ENCODE measurements around the gene OR6C76.
"Not testable (repeated sequence)": the region's sequence is repeated elsewhere in the genome, so short reads cannot be mapped to it uniquely, and the experiment has no call there.

Gene OR6C76

DNA sequence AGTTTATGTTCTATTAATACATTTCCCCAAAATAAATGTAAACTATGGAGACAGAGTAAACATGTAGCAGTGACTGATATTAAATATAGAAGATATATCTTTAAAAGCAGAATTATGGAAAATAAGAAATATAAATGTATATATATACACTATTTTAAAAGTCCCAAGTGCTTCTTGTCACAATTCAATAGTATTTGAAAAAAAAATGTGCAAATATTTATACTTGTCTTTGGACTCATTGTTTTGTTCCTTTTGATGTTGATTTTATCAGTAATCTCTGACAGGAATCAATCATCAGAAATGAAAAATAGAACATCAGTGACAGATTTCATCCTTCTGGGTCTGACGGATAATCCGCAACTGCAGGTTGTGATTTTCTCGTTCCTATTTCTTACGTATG is at the start of gene OR6C76:
OR6C76 (plus strand) TSS at position 301 of the 400 bp plus-strand sequence; CDS start at position 301, 0 bp downstream.
- no peak within 1 kb of the TSS for H3K4me3 ChIP-seq (ENCODE audit: control insufficient read depth, low read depth, low read length)
- no peak for DNase-seq (ENCODE audit: low read depth)
- TF ChIP-seq, protein P1, sequence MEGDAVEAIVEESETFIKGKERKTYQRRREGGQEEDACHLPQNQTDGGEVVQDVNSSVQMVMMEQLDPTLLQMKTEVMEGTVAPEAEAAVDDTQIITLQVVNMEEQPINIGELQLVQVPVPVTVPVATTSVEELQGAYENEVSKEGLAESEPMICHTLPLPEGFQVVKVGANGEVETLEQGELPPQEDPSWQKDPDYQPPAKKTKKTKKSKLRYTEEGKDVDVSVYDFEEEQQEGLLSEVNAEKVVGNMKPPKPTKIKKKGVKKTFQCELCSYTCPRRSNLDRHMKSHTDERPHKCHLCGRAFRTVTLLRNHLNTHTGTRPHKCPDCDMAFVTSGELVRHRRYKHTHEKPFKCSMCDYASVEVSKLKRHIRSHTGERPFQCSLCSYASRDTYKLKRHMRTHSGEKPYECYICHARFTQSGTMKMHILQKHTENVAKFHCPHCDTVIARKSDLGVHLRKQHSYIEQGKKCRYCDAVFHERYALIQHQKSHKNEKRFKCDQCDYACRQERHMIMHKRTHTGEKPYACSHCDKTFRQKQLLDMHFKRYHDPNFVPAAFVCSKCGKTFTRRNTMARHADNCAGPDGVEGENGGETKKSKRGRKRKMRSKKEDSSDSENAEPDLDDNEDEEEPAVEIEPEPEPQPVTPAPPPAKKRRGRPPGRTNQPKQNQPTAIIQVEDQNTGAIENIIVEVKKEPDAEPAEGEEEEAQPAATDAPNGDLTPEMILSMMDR (conservative IDR thresholded peaks at IDR 0.05; ENCODE audit: control insufficient read depth, insufficient read depth, low read depth, low read length), result no peak

- TF ChIP-seq, protein P1 (conservative IDR thresholded peaks at IDR 0.05; ENCODE audit: control insufficient read depth, insufficient read depth, low read depth, low read length), result no peak
- no peak for DNase-seq (ENCODE audit: low read depth)
- no peak overlapping the region for H3K4me3 ChIP-seq (ENCODE audit: control insufficient read depth, low read depth, low read length)
These were observed 40.2 kb upstream of the OR6C76 start for GRCh38 chr12:55385891-55386290.

DNA sequence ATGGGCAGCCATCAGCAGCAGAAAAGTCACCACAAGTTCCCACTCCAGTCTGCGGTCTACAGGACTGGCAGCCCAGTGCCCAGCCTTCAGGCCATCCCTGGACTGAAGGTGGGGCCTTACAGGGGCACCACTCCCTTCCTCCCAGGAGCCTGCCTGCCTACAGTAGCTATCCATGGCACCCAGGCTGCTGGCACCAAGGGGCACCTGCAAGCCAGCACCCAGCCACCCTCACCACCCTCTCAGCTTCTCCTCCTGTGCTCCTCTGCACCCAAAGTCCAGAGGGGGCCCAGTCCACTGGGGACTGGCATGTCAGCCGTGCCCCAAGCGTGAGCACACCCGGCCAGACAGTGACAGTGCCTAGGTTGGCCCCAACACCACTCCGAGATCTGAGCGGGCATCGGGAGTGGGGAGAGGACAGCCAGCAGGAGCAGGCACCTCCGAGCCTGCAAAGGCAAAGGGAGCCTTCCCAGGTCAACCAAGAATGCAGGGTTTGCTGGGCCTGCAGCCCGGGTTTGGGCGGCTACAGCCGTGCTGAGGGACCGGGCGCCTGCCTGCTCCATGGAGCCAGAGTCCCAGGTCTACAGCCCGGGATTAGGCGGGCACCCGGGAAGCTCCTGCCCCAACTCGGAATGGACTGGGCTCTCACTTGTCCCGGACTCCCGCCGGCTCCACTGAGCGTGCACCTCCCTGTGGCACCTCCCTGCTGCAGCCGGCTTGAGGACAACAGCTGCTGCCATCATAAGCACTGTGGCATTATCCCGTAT is 33.8 kb upstream of the OR6C76 start:
- TF ChIP-seq, protein P1 (conservative IDR thresholded peaks at IDR 0.05; ENCODE audit: control insufficient read depth, insufficient read depth, low read depth, low read length), result no peak
- no peak for DNase-seq (ENCODE audit: low read depth)
- H3K4me3 ChIP-seq (ENCODE audit: control insufficient read depth, low read depth, low read length), result no peak overlapping the region

DNA sequence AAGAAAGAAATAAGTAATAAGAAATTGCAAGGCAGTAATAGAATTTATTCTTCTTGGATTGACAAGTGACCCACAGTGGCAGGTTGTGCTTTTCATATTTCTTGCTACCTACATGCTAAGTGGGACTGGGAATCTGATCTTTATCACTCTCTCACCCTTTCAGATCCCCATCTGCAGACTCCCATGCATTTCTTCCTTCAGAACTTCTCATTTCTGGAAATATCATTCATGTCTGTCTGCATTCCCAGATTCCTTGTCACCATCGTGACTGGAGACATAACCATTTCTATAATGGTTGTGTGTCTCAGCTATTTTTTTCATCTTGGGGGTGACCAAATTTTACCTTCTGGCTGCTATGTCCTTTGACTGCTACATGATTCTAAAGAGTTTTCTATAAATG is 29.7 kb upstream of the OR6C76 start:
- DNase-seq (ENCODE audit: low read depth), result no peak
- TF ChIP-seq, protein P1 (conservative IDR thresholded peaks at IDR 0.05; ENCODE audit: control insufficient read depth, insufficient read depth, low read depth, low read length), result no peak

GRCh38 chr12:55400229-55400628 is 25.8 kb upstream of the OR6C76 start, which contains the start of gene OR6C65:
Gene OR6C65, plus strand, starts transcription at chr12:55400529. Its CDS starts 0 bp downstream, at chr12:55400529.
- no peak for DNase-seq (ENCODE audit: low read depth)
- TF ChIP-seq, protein P1 (conservative IDR thresholded peaks at IDR 0.05; ENCODE audit: control insufficient read depth, insufficient read depth, low read depth, low read length), result no peak
- no peak within 1 kb of the TSS for H3K4me3 ChIP-seq (ENCODE audit: control insufficient read depth, low read depth, low read length)

More for the DNA sequence above, 29.7 kb upstream of the OR6C76 start:
- no peak overlapping the region for H3K4me3 ChIP-seq (ENCODE audit: control insufficient read depth, low read depth, low read length)

GRCh38 chr12:55407866-55408265 is 18.2 kb upstream of the OR6C76 start:
- no peak overlapping the region for H3K4me3 ChIP-seq (ENCODE audit: control insufficient read depth, low read depth, low read length)
- TF ChIP-seq, protein P1 (conservative IDR thresholded peaks at IDR 0.05; ENCODE audit: control insufficient read depth, insufficient read depth, low read depth, low read length), result no peak
- no peak for DNase-seq (ENCODE audit: low read depth)

DNA sequence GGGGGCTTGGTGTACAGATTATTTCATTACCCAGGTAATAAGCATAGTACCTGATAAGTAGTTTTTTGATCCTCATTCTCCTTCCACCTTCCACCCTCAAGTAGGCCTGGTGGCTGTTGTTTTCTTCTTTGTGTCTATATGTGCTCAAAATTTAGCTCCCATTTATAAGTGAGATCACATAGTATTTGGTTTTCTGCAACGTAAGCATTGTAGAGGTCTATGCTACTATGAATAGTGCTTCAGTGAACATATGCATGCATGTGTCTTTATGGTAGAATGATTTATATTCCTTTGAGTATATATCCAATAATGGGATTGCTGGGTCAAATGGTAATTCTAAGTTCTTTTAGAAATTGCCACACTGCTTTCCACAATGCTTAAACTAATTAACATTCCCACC is 16.9 kb upstream of the OR6C76 start:
- not testable (repeated sequence) for H3K4me3 ChIP-seq (ENCODE audit: control insufficient read depth, low read depth, low read length); DNase-seq (ENCODE audit: low read depth)

DNA sequence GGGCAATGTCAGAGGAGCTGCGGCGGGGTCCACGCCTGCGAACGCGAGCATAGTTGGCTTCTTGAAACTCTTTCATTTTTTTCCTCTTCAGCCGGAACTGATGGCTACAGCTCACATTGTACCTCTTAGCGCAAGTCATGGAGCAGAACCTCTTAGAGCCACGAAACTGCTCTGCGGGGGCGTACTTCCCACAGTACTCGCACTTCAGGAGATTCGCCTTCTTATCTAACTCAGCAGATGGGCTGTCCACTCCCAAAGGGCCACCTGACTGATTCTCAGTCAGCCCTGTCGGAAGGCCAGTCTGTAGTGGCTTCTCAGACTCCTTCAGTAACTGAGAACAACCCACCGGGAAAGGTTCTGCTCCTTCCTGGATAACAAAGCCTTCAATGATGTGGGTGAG is 13.9 kb upstream of the OR6C76 start:
- H3K4me3 ChIP-seq (ENCODE audit: control insufficient read depth, low read depth, low read length); DNase-seq (ENCODE audit: low read depth): not testable (repeated sequence)

- not testable (repeated sequence) for H3K4me3 ChIP-seq (ENCODE audit: control insufficient read depth, low read depth, low read length); DNase-seq (ENCODE audit: low read depth)
These were observed 12.3 kb upstream of the OR6C76 start for GRCh38 chr12:55413498-55414388.

DNA sequence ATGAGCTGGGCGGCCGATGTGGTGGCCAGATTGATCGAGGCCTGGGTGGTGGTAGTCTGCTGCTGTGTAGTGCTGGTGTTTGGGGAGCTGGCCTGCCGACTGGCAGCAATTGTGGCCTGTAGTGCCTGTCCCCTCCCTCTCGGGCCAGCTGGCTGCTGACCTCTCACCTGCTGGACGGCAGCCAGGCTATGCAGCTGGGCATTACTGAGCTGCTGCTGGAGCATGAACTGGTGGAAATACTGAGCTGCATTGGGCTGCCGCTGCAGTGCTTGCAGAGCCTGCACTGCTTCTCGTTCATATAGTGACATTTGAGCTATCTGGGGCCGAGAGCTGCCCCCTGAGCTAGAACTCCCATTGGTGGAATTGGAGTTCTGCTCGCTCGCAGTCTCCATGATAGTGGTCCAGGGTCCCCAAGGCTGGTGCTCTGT is 11.6 kb upstream of the OR6C76 start:
- DNase-seq (ENCODE audit: low read depth); H3K4me3 ChIP-seq (ENCODE audit: control insufficient read depth, low read depth, low read length): not testable (repeated sequence)

Data from fibroblast of mammary gland (primary cell).